Measurements from ENCODE around the gene PDE6B. TPM values are rescaled to one million over a fixed set of nuclear protein-coding genes. Genes with fewer than 3 reads are reported as not detected.

PDE6B gene
- polyA plus RNA-seq, 1 donor from 2014 or later = 3.2 TPM

GRCh38 chr4:623914-624566 is 1.3 kb upstream of the PDE6B start:
- H3K36me3 ChIP-seq (ENCODE audit: insufficient read depth, low read length) = no peaks in the 10 kb centered on the region
- H3K9ac ChIP-seq (ENCODE audit: low read length) = no peak overlapping the region
- no peak overlapping the region for H3K4me3 ChIP-seq (ENCODE audit: low read length)
- no peak overlapping the region for H2AFZ ChIP-seq (ENCODE audit: low read depth, low read length)
- no peaks in the 10 kb centered on the region for H3K79me2 ChIP-seq (replicated peaks; ENCODE audit: insufficient read depth, low read length)
- no peaks in the 10 kb centered on the region for H3K27me3 ChIP-seq (ENCODE audit: insufficient read depth, low read depth, low read length)
- H4K20me1 ChIP-seq (ENCODE audit: insufficient read depth) = no peaks in the 10 kb centered on the region
- no peaks in the 10 kb centered on the region for H3K9me3 ChIP-seq (ENCODE audit: low read length)
- H3F3A ChIP-seq (ENCODE audit: insufficient read depth, low read length, poor library complexity, severe bottlenecking) = no peaks in the 10 kb centered on the region
- H3K9me2 ChIP-seq (ENCODE audit: insufficient read depth, low read length) = no peaks in the 10 kb centered on the region
- no peak overlapping the region for H3K4me2 ChIP-seq (ENCODE audit: low read length)
- TF ChIP-seq RAD21 (conservative IDR thresholded peaks at IDR 0.05) = no peak
- no peak for TF ChIP-seq CTCF (IDR thresholded peaks at IDR 0.05; ENCODE audit: poor library complexity, severe bottlenecking)
- no peak for TF ChIP-seq POLR2AphosphoS5 (IDR thresholded peaks at IDR 0.05)
- no peak for TF ChIP-seq MXI1 (conservative IDR thresholded peaks at IDR 0.05; ENCODE audit: poor library complexity, severe bottlenecking)
- TF ChIP-seq TAF1 (IDR thresholded peaks at IDR 0.05; ENCODE audit: low read depth) = no peak
- no peak for TF ChIP-seq REST (IDR thresholded peaks at IDR 0.05; ENCODE audit: borderline replicate concordance)
- no peak for TF ChIP-seq SMC3 (conservative IDR thresholded peaks at IDR 0.05; ENCODE audit: poor library complexity)
- no peak for TF ChIP-seq EZH2 (IDR thresholded peaks at IDR 0.05; ENCODE audit: borderline replicate concordance, insufficient read depth, low read length, poor library complexity, severe bottlenecking)
- no peak for TF ChIP-seq EP300 (conservative IDR thresholded peaks at IDR 0.05; ENCODE audit: poor library complexity, severe bottlenecking)
- no peak overlapping the region for H3K27ac ChIP-seq (ENCODE audit: low read length)

- no peaks in the 10 kb centered on the region for H3K36me3 ChIP-seq (ENCODE audit: insufficient read depth, low read length)
- H3F3A ChIP-seq (ENCODE audit: insufficient read depth, low read length, poor library complexity, severe bottlenecking) = no peaks in the 10 kb centered on the region
- H3K4me2 ChIP-seq (ENCODE audit: low read length) = no peak overlapping the region
- no peaks in the 10 kb centered on the region for H3K9me2 ChIP-seq (ENCODE audit: insufficient read depth, low read length)
- no peaks in the 10 kb centered on the region for H4K20me1 ChIP-seq (ENCODE audit: insufficient read depth)
- TF ChIP-seq EP300 (conservative IDR thresholded peaks at IDR 0.05; ENCODE audit: poor library complexity, severe bottlenecking) = no peak
- TF ChIP-seq CTCF (IDR thresholded peaks at IDR 0.05; ENCODE audit: poor library complexity, severe bottlenecking) = no peak
- TF ChIP-seq RAD21 (conservative IDR thresholded peaks at IDR 0.05) = no peak
- TF ChIP-seq REST (IDR thresholded peaks at IDR 0.05; ENCODE audit: borderline replicate concordance) = no peak
- TF ChIP-seq MXI1 (conservative IDR thresholded peaks at IDR 0.05; ENCODE audit: poor library complexity, severe bottlenecking) = no peak
- TF ChIP-seq SMC3 (conservative IDR thresholded peaks at IDR 0.05; ENCODE audit: poor library complexity) = no peak
- no peak for TF ChIP-seq TAF1 (IDR thresholded peaks at IDR 0.05; ENCODE audit: low read depth)
- TF ChIP-seq POLR2AphosphoS5 (IDR thresholded peaks at IDR 0.05) = no peak
- TF ChIP-seq EZH2 (IDR thresholded peaks at IDR 0.05; ENCODE audit: borderline replicate concordance, insufficient read depth, low read length, poor library complexity, severe bottlenecking) = no peak
- no peak overlapping the region for H3K9ac ChIP-seq (ENCODE audit: low read length)
- no peaks in the 10 kb centered on the region for H3K27me3 ChIP-seq (ENCODE audit: insufficient read depth, low read depth, low read length)
- no peak overlapping the region for H2AFZ ChIP-seq (ENCODE audit: low read depth, low read length)
- H3K9me3 ChIP-seq (ENCODE audit: low read length) = no peaks in the 10 kb centered on the region
- no peak overlapping the region for H3K4me3 ChIP-seq (ENCODE audit: low read length)
- no peak overlapping the region for H3K27ac ChIP-seq (ENCODE audit: low read length)
- H3K79me2 ChIP-seq (replicated peaks; ENCODE audit: insufficient read depth, low read length) = no peaks in the 10 kb centered on the region
Measured at GRCh38 chr4:625631-626161, 323 bp downstream of the PDE6B start.
